Muscle of back (tissue), 11 donors: ENCODE measurements around the gene ATXN1. TPM values are rescaled to one million over a fixed set of nuclear protein-coding genes. Genes with fewer than 3 reads are reported as not detected.
A peak's percentile ranks its signal among the peaks of the same experiment; 100 is the strongest.
"Not testable (repeated sequence)": the region's sequence is repeated elsewhere in the genome, so short reads cannot be mapped to it uniquely, and the experiment has no call there.

Experiments used
- DNase-seq, 3 donors: peaks; one replicate each; pipeline versions ENCODE4 v3.0.0 to v3.0.0-alpha.2; 2013
- polyA plus RNA-seq, 10 donors: library from polyadenylated mRNA; unstranded; fragments of 120-200 nt; gene quantifications; one replicate each; pipeline ENCODE4 v1.2.1, GENCODE V29; 2013; ENCODE audit not compliant: insufficient read length in 10 of 10

The ATXN1 gene
- polyA plus RNA-seq, 10 donors: 13.6 to 16.9 (median 15.0) TPM

- no peak for DNase-seq
Observed at GRCh38 chr6:16284472-16284871, 476.8 kb downstream of the ATXN1 start.

- no peak for DNase-seq
Observed at GRCh38 chr6:16282370-16282769, 478.9 kb downstream of the ATXN1 start.

GRCh38 chr6:16279243-16279642, 482.0 kb downstream of the ATXN1 start:
- DNase-seq: no peak

- DNase-seq: no peak
Observed at GRCh38 chr6:16278750-16279149, 482.5 kb downstream of the ATXN1 start.

GRCh38 chr6:16278048-16278724, 483.1 kb downstream of the ATXN1 start:
- DNase-seq: peak; percentile 43 to 62 (median 51)

- DNase-seq: peak; percentile 47 to 83 (median 63)
Observed at GRCh38 chr6:16277101-16277981, 483.9 kb downstream of the ATXN1 start.

- DNase-seq: peak in 2 of 3 donors; percentile 41 to 76
Observed at GRCh38 chr6:16274885-16275589, 486.2 kb downstream of the ATXN1 start.

- DNase-seq: no peak
Observed at GRCh38 chr6:16274483-16274882, 486.8 kb downstream of the ATXN1 start.

- DNase-seq: peak; percentile 35 to 74 (median 42)
Observed at GRCh38 chr6:16273256-16273655, 488.0 kb downstream of the ATXN1 start.

GRCh38 chr6:16272201-16272600, 489.1 kb downstream of the ATXN1 start:
- DNase-seq: no peak

- no peak for DNase-seq
Observed at GRCh38 chr6:16271428-16271827, 489.8 kb downstream of the ATXN1 start.

- no peak for DNase-seq
Observed at GRCh38 chr6:16270178-16270794, 491.0 kb downstream of the ATXN1 start.

- DNase-seq: not testable (repeated sequence)
Observed at GRCh38 chr6:16269442-16270070, 491.7 kb downstream of the ATXN1 start.

GRCh38 chr6:16267428-16268263, 493.6 kb downstream of the ATXN1 start:
- no peak for DNase-seq

- DNase-seq: no peak
Observed at GRCh38 chr6:16265351-16266341, 495.6 kb downstream of the ATXN1 start.

- no peak for DNase-seq
Observed at GRCh38 chr6:16264785-16265184, 496.5 kb downstream of the ATXN1 start.

- not testable (repeated sequence) for DNase-seq
Observed at GRCh38 chr6:16263464-16264099, 497.7 kb downstream of the ATXN1 start.

- DNase-seq: not testable (repeated sequence)
Observed at GRCh38 chr6:16262773-16263172, 498.5 kb downstream of the ATXN1 start.

- not testable (repeated sequence) for DNase-seq
Observed at GRCh38 chr6:16260602-16261001, 500.7 kb downstream of the ATXN1 start.
